NCI-H748 (cell line): ENCODE measurements around the gene ZFY.

Experiments used
- DNase-seq: peaks from one replicate; lab custom pipeline; 2025; ENCODE audit not compliant: unreplicated experiment; lab: John Stamatoyannopoulos, UW

ZFY gene

GRCh38 chrY:2934861-2935715 lies at the start of gene ZFY:
ZFY (plus strand) TSS chrY:2935381; CDS start chrY:2953937, 18,556 bp downstream.
- DNase-seq, result no peak

- DNase-seq, result no peak
Observed at GRCh38 chrY:2885880-2886279, 49.3 kb upstream of the ZFY start.

- no peak for DNase-seq
Observed at GRCh38 chrY:2887386-2887785, 47.8 kb upstream of the ZFY start.

- no peak for DNase-seq
Observed at GRCh38 chrY:2887955-2888354, 47.2 kb upstream of the ZFY start.

- DNase-seq, result no peak
Observed at GRCh38 chrY:2893471-2893870, 41.7 kb upstream of the ZFY start.

- DNase-seq, result no peak
Observed at GRCh38 chrY:2896050-2896449, 39.1 kb upstream of the ZFY start.

GRCh38 chrY:2907356-2907755 lies 27.8 kb upstream of the ZFY start:
- DNase-seq, result no peak

- no peak for DNase-seq
Observed at GRCh38 chrY:2913066-2913815, 21.9 kb upstream of the ZFY start.

- no peak for DNase-seq
Observed at GRCh38 chrY:2934078-2934477, 1.1 kb upstream of the ZFY start.

GRCh38 chrY:2935716-2936435 lies 695 bp downstream of the ZFY start:
- no peak for DNase-seq

- DNase-seq, result no peak
Observed at GRCh38 chrY:2936436-2936750, 1.2 kb downstream of the ZFY start.

GRCh38 chrY:2937149-2937548 lies 2.0 kb downstream of the ZFY start:
- no peak for DNase-seq

GRCh38 chrY:2949590-2950252 lies 14.5 kb downstream of the ZFY start:
- no peak for DNase-seq

GRCh38 chrY:2950655-2951054 lies 15.5 kb downstream of the ZFY start:
- DNase-seq, result no peak

- DNase-seq, result no peak
Observed at GRCh38 chrY:2952912-2953311, 17.7 kb downstream of the ZFY start.

GRCh38 chrY:2954735-2955134 lies 19.6 kb downstream of the ZFY start:
- DNase-seq, result no peak

- DNase-seq, result no peak
Observed at GRCh38 chrY:2955561-2955960, 20.4 kb downstream of the ZFY start.

GRCh38 chrY:2962061-2962460 lies 26.9 kb downstream of the ZFY start:
- no peak for DNase-seq

GRCh38 chrY:2964814-2965213 lies 29.6 kb downstream of the ZFY start:
- DNase-seq, result no peak

- no peak for DNase-seq
Observed at GRCh38 chrY:2965629-2966028, 30.4 kb downstream of the ZFY start.

- DNase-seq, result no peak
Observed at GRCh38 chrY:2969561-2969960, 34.4 kb downstream of the ZFY start.
